Adipose tissue (tissue), 3 donors: ENCODE measurements around the gene PPP2R3C. TPM values are rescaled to one million over a fixed set of nuclear protein-coding genes. Genes with fewer than 3 reads are reported as not detected.

ENCODE experiments used
- polyA plus RNA-seq, 3 donors: library from polyadenylated mRNA; stranded (reverse); fragments of 200-250 nt; gene quantifications; one replicate each; pipeline ENCODE4 v1.2.3, GENCODE V29; 2013
- donor health status: healthy with polysubstance abuse.
- donor health status: Bipolar disorder and iron deficiency.
- donor health status: healthy.

The PPP2R3C gene
- polyA plus RNA-seq, 3 donors: 8.4 to 34.0 (median 22.4) TPM

Other genes with a start within 250 kb of the PPP2R3C start
- gene BAZ1A, start 246.6 kb downstream of the PPP2R3C start, polyA plus RNA-seq: 10 to 100 TPM in 2 of 3 donors, 1 to 10 TPM in 1; 5.9 to 27.2 (median 24.3) TPM
- gene SRP54, start 139.0 kb downstream of the PPP2R3C start, polyA plus RNA-seq: 10 to 100 TPM; 23.0 to 32.1 (median 29.5) TPM
- gene FAM177A1, start 75.7 kb downstream of the PPP2R3C start, polyA plus RNA-seq: 10 to 100 TPM; 29.8 to 54.8 (median 40.0) TPM
- gene PRORP, start 562 bp upstream of the PPP2R3C start, polyA plus RNA-seq: 10 to 100 TPM in 1 of 3 donors, 1 to 10 TPM in 2; 7.2 to 14.5 (median 8.4) TPM
- gene PSMA6, start 170.4 kb upstream of the PPP2R3C start, polyA plus RNA-seq: 100 to 1,000 TPM in 2 of 3 donors, 10 to 100 TPM in 1; 92.3 to 191 (median 173) TPM